GM23248 (cell line): ENCODE data around the gene EEF2. TPM values are rescaled to one million over a fixed set of nuclear protein-coding genes. Genes with fewer than 3 reads are reported as not detected.

ENCODE experiments used
- DNase-seq: peaks from one replicate; pipeline ENCODE4 v3.0.0-alpha.2; 2015
- H2AFZ ChIP-seq: fragments of 200-600 bp; sonication (generic); 2 replicates; pipeline ENCODE4 v1.6.1; 2016; ENCODE audit warnings: antibody characterized with exemption
- H3F3A ChIP-seq: fragments of 200-600 bp; sonication (generic); 2 replicates; pipeline ENCODE4 v1.6.1; 2016; ENCODE audit warnings: mild to moderate bottlenecking, antibody characterized with exemption, mixed run types; ENCODE audit not compliant: insufficient read depth
- H3K27ac ChIP-seq: fragments of 200-600 bp; sonication (generic); 2 replicates; pipeline ENCODE4 v1.5.1; 2016; ENCODE audit warnings: mild to moderate bottlenecking
- H3K27me3 ChIP-seq: fragments of 200-600 bp; sonication (generic); replicated peaks from 2 replicates; pipeline ENCODE4 v1.6.1; 2016; ENCODE audit warnings: mild to moderate bottlenecking; ENCODE audit not compliant: insufficient read depth
- H3K36me3 ChIP-seq: fragments of 200-600 bp; sonication (generic); 2 replicates; pipeline ENCODE4 v1.6.1; 2016; ENCODE audit warnings: low read depth, mild to moderate bottlenecking
- H3K4me1 ChIP-seq: fragments of 200-600 bp; sonication (generic); 2 replicates; pipeline ENCODE4 v1.6.1; 2016; ENCODE audit warnings: mild to moderate bottlenecking; ENCODE audit not compliant: insufficient read depth
- H3K4me2 ChIP-seq: fragments of 200-600 bp; sonication (generic); one replicate; pipeline ENCODE4 v1.6.1; 2016; ENCODE audit warnings: mild to moderate bottlenecking; ENCODE audit not compliant: unreplicated experiment
- H3K4me3 ChIP-seq: fragments of 200-600 bp; sonication (generic); 2 replicates; pipeline ENCODE4 v1.5.1; 2016; ENCODE audit warnings: mild to moderate bottlenecking
- H3K79me2 ChIP-seq: fragments of 200-600 bp; sonication (generic); 2 replicates; pipeline ENCODE4 v1.6.1; 2016; ENCODE audit warnings: mild to moderate bottlenecking; ENCODE audit not compliant: insufficient read depth
- H3K9ac ChIP-seq: fragments of 200-600 bp; sonication (generic); 2 replicates; pipeline ENCODE4 v1.6.1; 2016; ENCODE audit warnings: mild to moderate bottlenecking
- H3K9me2 ChIP-seq: fragments of 200-600 bp; sonication (generic); 2 replicates; pipeline ENCODE4 v1.6.1; 2016; ENCODE audit warnings: mixed run types, mild to moderate bottlenecking, moderate library complexity; ENCODE audit not compliant: insufficient read depth
- H3K9me3 ChIP-seq: fragments of 200-600 bp; sonication (generic); one replicate; pipeline ENCODE4 v1.6.1; 2017; ENCODE audit warnings: low read depth
- H4K20me1 ChIP-seq: fragments of 200-600 bp; sonication (generic); 2 replicates; pipeline ENCODE4 v1.6.0; 2016; ENCODE audit not compliant: insufficient read depth
- EZH2 ChIP-seq: fragments of 200-600 bp; sonication (generic); IDR thresholded peaks from 2 replicates; pipeline ENCODE4 v1.6.1; 2018; ENCODE audit warnings: antibody characterized with exemption, mild to moderate bottlenecking; ENCODE audit not compliant: insufficient read depth, poor library complexity, severe bottlenecking
- EZH2phosphoT487 ChIP-seq: fragments of 200-600 bp; sonication (generic); IDR thresholded peaks from 2 replicates; pipeline ENCODE4 v1.6.1; 2018; ENCODE audit warnings: antibody characterized with exemption, moderate library complexity, mild to moderate bottlenecking, low read depth; ENCODE audit not compliant: insufficient read depth
- WGBS, 2 experiments: methylation state at CpG; one replicate each; pipeline ENCODE4 v1.1.6; 2015 to 2017; ENCODE audit warnings: low lambda C conversion rate in 2 of 2, low coverage in 1 of 2; ENCODE audit errors: missing lambda C conversion rate in 2 of 2; 5-methylcytosine and 5-hydroxymethylcytosine counted together
- in situ Hi-C: fragments of 300-500 bp; cut with MboI; formaldehyde crosslinking; loops from 2 replicates; pipeline ENCODE4 v1.15.0; 2020
- polyA plus RNA-seq: library from polyadenylated mRNA; unstranded; fragments of >200 nt; fragmentation: Nextera tagmentation; extraction: Ambion mirVana; gene quantifications from 2 replicates; pipeline ENCODE4 v1.2.1, GENCODE V29; 2016
- total RNA-seq: library from RNA; depleted of rRNA; stranded (reverse); fragments of >200 nt; shearing (Covaris generic); gene quantifications from 2 replicates; pipeline ENCODE4 v1.2.3, GENCODE V29; 2014

Gene EEF2
- total and polyA plus RNA-seq, 2 experiments from 2014 or later: 326 to 2,755 TPM

DNA sequence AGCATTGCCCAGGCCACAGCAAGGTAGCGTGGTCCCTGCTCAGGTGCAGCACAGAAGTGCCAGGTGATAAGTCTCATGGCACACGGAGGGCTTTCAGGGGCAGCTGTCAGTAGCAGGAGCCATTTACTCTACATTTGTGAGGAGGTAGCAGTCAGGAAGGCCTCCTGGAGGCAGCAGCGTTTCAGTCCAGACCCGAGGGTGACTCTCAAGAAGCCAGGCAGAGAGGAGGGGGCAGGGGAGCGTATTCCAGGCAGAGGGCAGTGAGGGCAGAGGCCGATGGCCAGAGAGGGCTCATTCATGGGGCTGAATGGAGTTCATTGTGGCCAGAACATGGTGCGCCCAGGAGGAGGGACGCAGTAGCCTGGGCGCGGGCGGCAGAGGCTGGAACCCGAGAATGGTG is 31.2 kb upstream of the EEF2 start:
- no peak overlapping the region for H3K27ac ChIP-seq
- H3K4me1 ChIP-seq: no peaks in the 10 kb centered on the region
- in situ Hi-C loops: no loop called here
- no peak overlapping the region for H2AFZ ChIP-seq
- peaks cover 65% of the 10 kb centered on the region for H3K79me2 ChIP-seq
- H3K9ac ChIP-seq: no peak overlapping the region
- 85 to 88% methylated on average over 12 of the region's 12 CpGs for WGBS, 2 experiments
- no peak overlapping the region for H3K4me3 ChIP-seq
- TF ChIP-seq EZH2phosphoT487 (no peak), EZH2 (no peak)
- no peaks in the 10 kb centered on the region for H3K9me3 ChIP-seq
- no peak overlapping the region for H3K4me2 ChIP-seq
- no peaks in the 10 kb centered on the region for H3F3A ChIP-seq
- H4K20me1 ChIP-seq: no peaks in the 10 kb centered on the region
- no peak for DNase-seq
- no peaks in the 10 kb centered on the region for H3K27me3 ChIP-seq
- no peaks in the 10 kb centered on the region; the same call in 1 of the 2 replicates for H3K36me3 ChIP-seq
- H3K9me2 ChIP-seq: no peaks in the 10 kb centered on the region

DNA sequence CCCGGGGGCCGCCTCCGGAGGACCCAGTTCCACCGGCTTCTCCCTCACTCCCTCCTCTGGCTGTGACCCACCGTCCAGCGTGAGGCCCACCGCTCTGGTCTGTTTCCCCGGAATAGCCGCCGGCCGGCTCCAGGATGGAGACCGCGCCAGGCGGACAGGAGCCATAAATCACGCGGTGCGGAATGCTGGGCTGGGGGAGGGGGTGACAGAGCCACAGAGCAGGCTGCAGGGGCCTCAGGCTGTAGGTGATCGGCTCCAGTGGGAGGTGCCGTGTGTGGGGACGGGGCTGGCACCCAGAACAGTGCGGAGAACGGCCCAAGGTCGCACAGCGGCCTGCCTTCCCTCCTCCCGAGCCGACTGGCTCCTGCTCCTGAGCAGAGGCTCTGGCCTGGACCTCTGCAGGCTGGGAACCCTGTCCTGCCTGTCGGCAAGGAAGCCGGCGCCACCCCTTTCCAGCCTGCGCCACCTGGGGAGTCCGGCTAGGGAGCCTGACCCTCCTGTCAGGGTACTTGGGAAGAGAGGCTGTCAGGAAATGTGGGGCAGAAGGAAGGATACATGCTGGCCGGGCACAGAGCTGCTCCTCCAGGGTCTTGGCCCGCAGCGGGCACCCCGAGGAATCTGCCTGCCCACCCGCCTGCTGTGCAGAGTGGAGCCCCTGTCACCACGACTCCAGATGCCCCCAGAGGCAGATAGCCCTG is 30.6 kb upstream of the EEF2 start:
- H3K79me2 ChIP-seq: peaks cover 65% of the 10 kb centered on the region
- TF ChIP-seq EZH2phosphoT487: no peak
- TF ChIP-seq EZH2: no peak
- no peak overlapping the region for H3K9ac ChIP-seq
- H3K4me3 ChIP-seq: no peak overlapping the region
- no peak overlapping the region for H3K27ac ChIP-seq
- in situ Hi-C loops: no loop called here
- H3K4me2 ChIP-seq: no peak overlapping the region
- no peaks in the 10 kb centered on the region for H3K9me2 ChIP-seq
- H3F3A ChIP-seq: no peaks in the 10 kb centered on the region
- DNase-seq: no peak
- no peaks in the 10 kb centered on the region for H3K27me3 ChIP-seq
- no peaks in the 10 kb centered on the region; the same call in 1 of the 2 replicates for H3K36me3 ChIP-seq
- WGBS, 2 experiments: 82 to 86% methylated on average over 33 to 37 of the region's 37 CpGs
- H3K4me1 ChIP-seq: no peaks in the 10 kb centered on the region
- no peaks in the 10 kb centered on the region for H4K20me1 ChIP-seq
- H2AFZ ChIP-seq: no peak overlapping the region
- H3K9me3 ChIP-seq: no peaks in the 10 kb centered on the region

DNA sequence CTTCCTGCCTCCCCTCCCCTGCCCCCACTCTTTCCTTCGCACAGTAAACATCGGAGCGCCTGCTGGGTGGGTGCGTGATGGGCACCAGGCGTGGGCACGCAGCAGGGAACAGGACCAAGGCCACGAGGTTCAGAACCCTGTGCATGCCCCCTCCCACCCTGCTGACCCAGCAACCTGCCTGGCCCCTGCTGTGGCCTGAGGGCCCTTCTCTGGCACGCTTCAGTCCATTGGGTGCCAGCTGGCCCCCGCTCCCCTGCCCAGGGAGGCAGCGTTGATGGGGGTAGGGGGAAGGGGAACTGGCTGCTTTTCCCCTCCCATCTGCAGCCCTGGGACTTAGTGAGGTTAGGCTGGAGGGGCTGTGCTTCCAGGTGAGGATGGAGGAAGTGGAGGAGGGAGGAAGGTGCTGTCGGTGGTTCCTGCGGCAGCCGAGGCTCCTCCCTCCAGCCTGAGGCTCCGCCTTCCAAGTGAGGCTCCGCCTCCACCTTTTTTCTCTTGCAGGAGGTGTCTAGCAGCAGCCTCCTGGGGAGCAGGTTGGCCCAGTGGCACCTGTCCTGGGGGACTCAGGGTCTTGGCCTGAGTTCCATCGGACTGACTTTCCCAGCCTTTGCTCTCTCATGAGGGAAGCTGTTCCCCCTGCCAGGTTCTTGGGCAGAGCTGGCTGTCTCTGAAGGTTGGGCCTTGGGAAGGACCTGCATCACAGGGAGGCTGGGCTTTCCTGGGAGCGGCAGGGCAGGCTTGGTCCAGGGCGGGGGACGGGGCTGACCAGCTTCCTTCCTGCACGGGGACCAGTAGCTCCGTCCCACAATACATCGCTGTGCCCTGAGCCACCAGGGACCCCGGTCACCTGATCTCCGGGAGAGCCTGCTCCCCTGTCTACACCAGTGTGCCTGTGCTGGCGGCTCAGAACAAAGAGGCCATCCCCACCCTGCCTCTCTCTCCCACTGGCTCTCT is 29.6 kb upstream of the EEF2 start:
- 83 to 85% methylated on average over 20 to 25 of the region's 25 CpGs for WGBS, 2 experiments
- in situ Hi-C loops: no loop called here
- no peaks in the 10 kb centered on the region for H3K27me3 ChIP-seq
- H3K9me3 ChIP-seq: no peaks in the 10 kb centered on the region
- no peaks in the 10 kb centered on the region; the same call in 1 of the 2 replicates for H3K36me3 ChIP-seq
- peaks cover 66% of the 10 kb centered on the region for H3K79me2 ChIP-seq
- no peak overlapping the region for H3K4me2 ChIP-seq
- H3K9me2 ChIP-seq: no peaks in the 10 kb centered on the region
- peaks cover 4% of the 10 kb centered on the region; the same call in 1 of the 2 replicates for H3K4me1 ChIP-seq
- no peak overlapping the region for H3K4me3 ChIP-seq
- H3K9ac ChIP-seq: no peak overlapping the region
- no peaks in the 10 kb centered on the region for H3F3A ChIP-seq
- no peak overlapping the region for H3K27ac ChIP-seq
- H2AFZ ChIP-seq: no peak overlapping the region
- DNase-seq: no peak
- no peak for TF ChIP-seq EZH2phosphoT487
- TF ChIP-seq EZH2: no peak
- H4K20me1 ChIP-seq: no peaks in the 10 kb centered on the region

DNA sequence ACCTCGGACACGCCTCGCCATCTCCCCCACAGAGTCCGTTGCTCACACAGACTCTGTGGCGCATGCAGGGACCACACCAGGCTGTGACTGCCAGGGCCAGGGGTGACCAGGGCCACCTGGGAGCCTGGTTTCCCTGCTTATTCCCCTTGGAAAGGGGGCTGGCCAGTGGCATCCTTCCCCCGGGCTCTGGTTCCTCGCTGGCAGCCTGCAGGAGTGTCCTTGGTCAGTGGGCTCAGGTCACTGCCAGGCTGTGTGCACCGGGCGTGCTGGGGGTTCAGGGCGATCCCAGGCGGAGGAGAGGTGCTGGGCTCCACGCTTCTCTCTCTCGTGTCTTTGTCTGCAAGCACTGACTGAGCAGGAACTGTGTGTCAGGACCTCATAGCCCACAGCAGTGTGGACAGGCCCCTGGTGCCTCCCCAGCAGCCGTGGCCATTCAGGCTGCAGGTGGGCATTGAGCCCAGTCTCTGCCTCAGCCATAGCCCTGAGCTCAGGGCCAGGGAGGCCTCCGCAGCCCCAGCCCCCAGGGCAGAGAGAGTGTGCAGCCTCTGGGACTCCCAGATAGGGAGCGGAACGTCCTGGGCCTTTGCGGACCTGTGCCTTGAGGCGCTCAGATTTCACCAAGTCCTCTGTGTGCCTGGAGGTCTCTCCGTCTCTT is 28.8 kb upstream of the EEF2 start:
- peaks cover 72% of the 10 kb centered on the region for H3K79me2 ChIP-seq

More for the DNA sequence above, 28.8 kb upstream of the EEF2 start:
- Histone ChIP-seq H3K27ac (no peak overlapping the region), H3K9me3 (no peaks in the 10 kb centered on the region), H4K20me1 (no peaks in the 10 kb centered on the region), H3F3A (no peaks in the 10 kb centered on the region), H2AFZ (no peak overlapping the region), H3K4me3 (no peak overlapping the region), H3K9ac (no peak overlapping the region), H3K27me3 (no peaks in the 10 kb centered on the region), H3K4me1 (peaks cover 8% of the 10 kb centered on the region; the same call in 1 of the 2 replicates), H3K36me3 (no peaks in the 10 kb centered on the region; the same call in 1 of the 2 replicates), H3K4me2 (no peak overlapping the region), H3K9me2 (no peaks in the 10 kb centered on the region)
- DNase-seq: no peak
- TF ChIP-seq EZH2phosphoT487: no peak
- 84 to 88% methylated on average over 18 to 19 of the region's 20 CpGs for WGBS, 2 experiments
- in situ Hi-C loops: no loop called here
